Testis (tissue), 3 donors: Measurements from ENCODE around the gene ELMO1. TPM values are rescaled to one million over a fixed set of nuclear protein-coding genes. Genes with fewer than 3 reads are reported as not detected.

Source experiments
- DNase-seq: peaks from one replicate; pipeline ENCODE4 v3.0.0-alpha.2; 2019
- H3K27ac ChIP-seq, 2 donors: fragments of 200-600 bp; sonication (generic); one replicate each; pipeline ENCODE4 v1.5.1; 2019
- H3K27me3 ChIP-seq: fragments of 200-600 bp; sonication (generic); one replicate; pipeline ENCODE4 v1.5.1; 2019
- H3K36me3 ChIP-seq: fragments of 200-600 bp; sonication (generic); one replicate; pipeline ENCODE4 v1.5.1; 2017; ENCODE audit warnings: low read depth; ENCODE audit errors: missing control alignments
- H3K4me1 ChIP-seq: fragments of 200-600 bp; sonication (generic); one replicate; pipeline ENCODE4 v1.5.1; 2019
- H3K4me3 ChIP-seq, 2 donors: fragments of 200-600 bp; sonication (generic); one replicate each; pipeline ENCODE4 v1.5.1; 2017 to 2019
- H3K9me3 ChIP-seq: fragments of 200-600 bp; sonication (generic); one replicate; pipeline ENCODE4 v1.5.1; 2017
- POLR2A ChIP-seq: fragments of 450-650 bp; IDR thresholded peaks from one replicate; pipeline ENCODE4 v1.6.1; 2017; ENCODE audit warnings: antibody characterized with exemption, mild to moderate bottlenecking, moderate library complexity
- WGBS, 2 donors: methylation state at CpG; one replicate each; pipeline ENCODE4 v1.1.5; 2018; 5-methylcytosine and 5-hydroxymethylcytosine counted together
- intact Hi-C: fragments of 100-400 bp; cut with DNase I; formaldehyde crosslinking; loops from one replicate; pipeline ENCODE4 v1.15.1; 2023; ENCODE audit warnings: low total_unique reads
- polyA plus RNA-seq: library from polyadenylated mRNA; stranded (reverse); fragments of 350-450 nt; fragmentation: Illumina TruSeq; extraction: RNeasy Lipid Tissue Mini Kit (QIAGEN cat#74804); gene quantifications from one replicate; pipeline ENCODE4 v1.2.3, GENCODE V29; 2014; ENCODE audit warnings: low read depth, low replicate concordance; ENCODE audit not compliant: insufficient read depth
- total RNA-seq, 2 donors: library from RNA; depleted of rRNA; stranded (reverse); fragments of >200 nt; gene quantifications; one replicate each; pipeline ENCODE4 v1.2.3, GENCODE V29; 2016
- TF ChIP-seq, protein P1 (sequence below), 3 experiments: fragments of 450-650 bp in 2 of 3; fragments of 200-600 bp in 1 of 3; sonication (generic) in 1 of 3; IDR thresholded peaks; one replicate each; pipeline ENCODE4 v1.5.1; 2016 to 2019; ENCODE audit warnings: antibody characterized with exemption in 3 of 3, mild to moderate bottlenecking in 2 of 3, moderate library complexity in 1 of 3

The ELMO1 gene
- total and polyA plus RNA-seq, 3 donors from 2014 or later: 12.9 to 47.2 (median 36.5) TPM

DNA sequence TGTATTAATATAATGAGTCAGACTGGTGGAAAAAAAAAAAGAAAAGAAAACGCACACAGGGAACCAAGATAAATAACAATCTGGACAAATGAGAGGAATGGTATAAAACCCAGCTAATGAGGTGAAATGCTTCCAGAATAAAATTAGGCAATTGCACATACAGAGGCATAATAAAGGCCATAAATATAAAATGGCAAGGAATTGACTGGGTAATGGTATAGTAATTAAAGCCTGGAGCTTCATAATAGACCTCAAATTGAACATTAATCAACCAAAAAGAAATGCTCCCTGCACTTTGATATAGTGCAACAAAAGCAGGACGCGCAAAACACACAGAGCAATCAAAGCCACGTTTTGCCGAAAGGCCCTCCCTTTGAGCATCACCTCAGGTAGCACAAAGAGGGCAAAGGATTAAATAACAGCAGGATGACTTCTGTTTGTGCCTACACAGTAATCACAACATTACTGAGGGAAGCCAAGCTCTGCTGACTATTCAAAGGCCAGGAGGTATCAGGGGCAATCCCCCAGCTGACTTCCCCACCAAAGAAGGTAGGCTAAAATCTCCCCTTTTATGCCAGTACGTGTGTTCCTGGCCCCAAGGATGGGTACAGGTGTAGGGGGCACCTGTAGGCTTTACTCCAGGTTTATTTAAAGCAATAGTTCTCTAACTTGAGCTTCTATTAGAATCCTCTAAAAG, 343.7 kb downstream of the ELMO1 start:
- Histone ChIP-seq H3K4me3 (no peak overlapping the region), H3K27me3 (no peaks in the 10 kb centered on the region), H3K36me3 (no peaks in the 10 kb centered on the region), H3K4me1 (peaks cover 6% of the 10 kb centered on the region), H3K27ac (no peak overlapping the region), H3K9me3 (no peaks in the 10 kb centered on the region)
- TF ChIP-seq POLR2A: no peak
- TF ChIP-seq, protein P1, sequence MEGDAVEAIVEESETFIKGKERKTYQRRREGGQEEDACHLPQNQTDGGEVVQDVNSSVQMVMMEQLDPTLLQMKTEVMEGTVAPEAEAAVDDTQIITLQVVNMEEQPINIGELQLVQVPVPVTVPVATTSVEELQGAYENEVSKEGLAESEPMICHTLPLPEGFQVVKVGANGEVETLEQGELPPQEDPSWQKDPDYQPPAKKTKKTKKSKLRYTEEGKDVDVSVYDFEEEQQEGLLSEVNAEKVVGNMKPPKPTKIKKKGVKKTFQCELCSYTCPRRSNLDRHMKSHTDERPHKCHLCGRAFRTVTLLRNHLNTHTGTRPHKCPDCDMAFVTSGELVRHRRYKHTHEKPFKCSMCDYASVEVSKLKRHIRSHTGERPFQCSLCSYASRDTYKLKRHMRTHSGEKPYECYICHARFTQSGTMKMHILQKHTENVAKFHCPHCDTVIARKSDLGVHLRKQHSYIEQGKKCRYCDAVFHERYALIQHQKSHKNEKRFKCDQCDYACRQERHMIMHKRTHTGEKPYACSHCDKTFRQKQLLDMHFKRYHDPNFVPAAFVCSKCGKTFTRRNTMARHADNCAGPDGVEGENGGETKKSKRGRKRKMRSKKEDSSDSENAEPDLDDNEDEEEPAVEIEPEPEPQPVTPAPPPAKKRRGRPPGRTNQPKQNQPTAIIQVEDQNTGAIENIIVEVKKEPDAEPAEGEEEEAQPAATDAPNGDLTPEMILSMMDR (IDR thresholded peaks at IDR 0.05): no peak
- intact Hi-C loops: no loop called here
- WGBS, 2 donors: 51 to 62% methylated on average over 6 of the region's 6 CpGs
- no peak for DNase-seq

- no peak for TF ChIP-seq POLR2A
- TF ChIP-seq, protein P1 (IDR thresholded peaks at IDR 0.05): no peak
- H3K36me3 ChIP-seq: no peaks in the 10 kb centered on the region
- WGBS, 2 donors: 82 to 89% methylated on average over 2 of the region's 2 CpGs
- H3K4me3 ChIP-seq: no peak overlapping the region
- no peak overlapping the region for H3K27ac ChIP-seq
- intact Hi-C loops: no loop called here
- DNase-seq: no peak
- H3K4me1 ChIP-seq: peaks cover 6% of the 10 kb centered on the region
- no peaks in the 10 kb centered on the region for H3K27me3 ChIP-seq
- no peaks in the 10 kb centered on the region for H3K9me3 ChIP-seq
These were observed 346.0 kb downstream of the ELMO1 start for GRCh38 chr7:37102518-37103137.

DNA sequence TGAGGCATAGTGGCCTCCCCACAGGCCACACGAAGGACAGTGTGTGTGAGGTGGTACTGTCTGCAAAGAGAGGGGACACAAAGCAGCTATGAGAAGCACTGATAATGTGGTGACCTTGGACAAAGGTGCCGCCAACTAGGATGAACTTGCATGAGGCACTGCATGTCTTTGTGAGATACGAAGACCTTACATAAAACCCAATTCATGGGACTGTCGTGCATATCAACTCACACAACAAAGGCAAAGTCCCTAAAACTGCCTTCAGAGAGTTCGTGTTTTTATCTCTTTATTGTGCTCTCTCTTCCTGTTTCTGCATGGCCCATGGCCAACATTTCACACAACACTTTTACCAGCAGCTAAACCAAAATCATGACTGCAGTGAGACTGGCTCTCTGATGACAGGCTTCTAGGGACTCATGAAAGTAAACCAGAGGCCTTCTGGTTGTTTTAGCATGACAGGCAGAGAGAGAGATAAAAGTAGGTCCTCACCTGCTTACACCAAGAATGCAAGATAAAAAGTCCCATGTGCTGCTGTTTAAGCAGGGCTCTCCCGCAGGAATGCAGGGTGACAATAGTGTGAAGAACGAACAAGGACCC, 347.8 kb downstream of the ELMO1 start:
- no peak for DNase-seq
- Histone ChIP-seq H3K36me3 (no peaks in the 10 kb centered on the region), H3K4me3 (no peak overlapping the region), H3K9me3 (no peaks in the 10 kb centered on the region), H3K4me1 (peaks cover 6% of the 10 kb centered on the region), H3K27me3 (no peaks in the 10 kb centered on the region), H3K27ac (no peak overlapping the region)
- WGBS, 2 donors: 54 to 76% methylated on average over 7 of the region's 7 CpGs
- intact Hi-C loops: no loop called here
- TF ChIP-seq, protein P1 (IDR thresholded peaks at IDR 0.05): no peak
- no peak for TF ChIP-seq POLR2A

DNA sequence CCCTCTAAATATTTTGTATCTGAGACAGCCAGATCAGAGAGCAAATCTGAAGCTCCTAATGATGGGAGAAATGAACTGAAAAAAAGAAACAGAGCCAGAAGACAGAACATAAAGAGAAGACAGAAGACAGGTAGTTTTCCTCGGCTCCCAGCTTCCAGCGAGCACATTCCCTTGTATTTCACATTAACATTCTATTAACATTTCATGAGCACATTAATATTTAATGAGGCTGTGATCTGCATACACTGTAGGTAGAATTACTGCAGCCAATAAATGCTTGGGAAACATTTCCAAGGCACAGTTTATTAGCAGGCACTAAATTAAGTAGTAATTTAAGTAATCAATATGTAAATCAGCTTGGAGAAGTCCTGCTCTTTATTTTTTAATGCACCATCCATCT, 349.9 kb downstream of the ELMO1 start:
- TF ChIP-seq, protein P1 (IDR thresholded peaks at IDR 0.05): no peak
- Histone ChIP-seq H3K4me1 (peaks cover 6% of the 10 kb centered on the region), H3K27me3 (no peaks in the 10 kb centered on the region), H3K36me3 (no peaks in the 10 kb centered on the region), H3K27ac (no peak overlapping the region), H3K4me3 (no peak overlapping the region), H3K9me3 (no peaks in the 10 kb centered on the region)
- no peak for DNase-seq
- intact Hi-C loops: no loop called here
- WGBS, 2 donors: 87 to 98% methylated on average over 2 of the region's 2 CpGs
